Testis (tissue), 2 donors: ENCODE measurements around the gene ARMC12.

Experiments
- POLR2A ChIP-seq: fragments of 450-650 bp; IDR thresholded peaks from one replicate; pipeline ENCODE4 v1.6.1; 2017; ENCODE audit warnings: antibody characterized with exemption, mild to moderate bottlenecking, moderate library complexity
- TF ChIP-seq, protein P1 (sequence below), 3 experiments: fragments of 450-650 bp in 2 of 3; fragments of 200-600 bp in 1 of 3; sonication (generic) in 1 of 3; IDR thresholded peaks; one replicate each; pipeline ENCODE4 v1.5.1; 2016 to 2019; ENCODE audit warnings: antibody characterized with exemption in 3 of 3, mild to moderate bottlenecking in 2 of 3, moderate library complexity in 1 of 3

DNA sequence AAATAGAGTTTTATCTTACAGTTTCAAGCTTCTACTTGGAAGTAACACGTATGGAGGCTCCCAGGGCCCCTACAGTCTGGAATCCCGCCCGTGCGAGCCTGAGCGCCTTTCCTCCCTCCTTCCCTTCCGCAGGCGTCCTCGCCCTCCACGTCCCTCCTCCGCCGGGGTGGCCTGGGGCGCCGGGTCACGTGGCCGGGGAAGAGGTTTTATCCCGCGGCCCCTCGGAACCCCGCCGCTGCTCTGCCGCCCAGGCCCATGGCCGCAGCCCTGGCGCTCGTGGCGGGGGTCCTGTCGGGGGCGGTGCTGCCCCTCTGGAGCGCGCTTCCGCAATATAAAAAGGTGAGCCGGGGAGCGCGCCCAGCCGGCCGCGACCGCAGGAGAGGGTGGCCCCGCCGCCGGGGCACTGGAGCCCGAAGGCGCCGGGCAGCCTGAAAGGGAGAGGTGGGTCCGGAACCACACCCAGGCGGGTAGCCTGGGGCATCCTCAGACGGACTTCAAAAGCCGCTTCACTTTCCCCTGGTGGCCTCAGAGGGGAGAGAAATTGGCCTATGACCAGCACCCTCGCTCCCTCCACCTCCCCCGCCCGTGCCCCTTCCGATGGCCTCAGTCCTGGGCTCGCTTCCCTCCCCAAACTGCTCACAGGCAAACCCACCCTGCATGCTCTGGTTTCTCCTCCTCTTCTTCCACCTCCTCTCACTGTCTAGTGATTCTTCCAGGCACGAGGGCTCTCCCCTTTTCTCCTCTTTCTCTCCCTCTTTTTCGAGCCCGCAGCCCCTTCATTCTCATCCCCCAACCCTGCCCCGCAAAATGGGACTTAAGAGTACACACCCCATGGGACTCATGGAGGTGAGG is 39.8 kb downstream of the ARMC12 start, which contains the start of gene CLPSL2:
- TF ChIP-seq POLR2A = no peak
- TF ChIP-seq, protein P1, sequence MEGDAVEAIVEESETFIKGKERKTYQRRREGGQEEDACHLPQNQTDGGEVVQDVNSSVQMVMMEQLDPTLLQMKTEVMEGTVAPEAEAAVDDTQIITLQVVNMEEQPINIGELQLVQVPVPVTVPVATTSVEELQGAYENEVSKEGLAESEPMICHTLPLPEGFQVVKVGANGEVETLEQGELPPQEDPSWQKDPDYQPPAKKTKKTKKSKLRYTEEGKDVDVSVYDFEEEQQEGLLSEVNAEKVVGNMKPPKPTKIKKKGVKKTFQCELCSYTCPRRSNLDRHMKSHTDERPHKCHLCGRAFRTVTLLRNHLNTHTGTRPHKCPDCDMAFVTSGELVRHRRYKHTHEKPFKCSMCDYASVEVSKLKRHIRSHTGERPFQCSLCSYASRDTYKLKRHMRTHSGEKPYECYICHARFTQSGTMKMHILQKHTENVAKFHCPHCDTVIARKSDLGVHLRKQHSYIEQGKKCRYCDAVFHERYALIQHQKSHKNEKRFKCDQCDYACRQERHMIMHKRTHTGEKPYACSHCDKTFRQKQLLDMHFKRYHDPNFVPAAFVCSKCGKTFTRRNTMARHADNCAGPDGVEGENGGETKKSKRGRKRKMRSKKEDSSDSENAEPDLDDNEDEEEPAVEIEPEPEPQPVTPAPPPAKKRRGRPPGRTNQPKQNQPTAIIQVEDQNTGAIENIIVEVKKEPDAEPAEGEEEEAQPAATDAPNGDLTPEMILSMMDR (IDR thresholded peaks at IDR 0.05) = no peak
